ENCODE data around the gene MAT2A.

The MAT2A gene

DNA sequence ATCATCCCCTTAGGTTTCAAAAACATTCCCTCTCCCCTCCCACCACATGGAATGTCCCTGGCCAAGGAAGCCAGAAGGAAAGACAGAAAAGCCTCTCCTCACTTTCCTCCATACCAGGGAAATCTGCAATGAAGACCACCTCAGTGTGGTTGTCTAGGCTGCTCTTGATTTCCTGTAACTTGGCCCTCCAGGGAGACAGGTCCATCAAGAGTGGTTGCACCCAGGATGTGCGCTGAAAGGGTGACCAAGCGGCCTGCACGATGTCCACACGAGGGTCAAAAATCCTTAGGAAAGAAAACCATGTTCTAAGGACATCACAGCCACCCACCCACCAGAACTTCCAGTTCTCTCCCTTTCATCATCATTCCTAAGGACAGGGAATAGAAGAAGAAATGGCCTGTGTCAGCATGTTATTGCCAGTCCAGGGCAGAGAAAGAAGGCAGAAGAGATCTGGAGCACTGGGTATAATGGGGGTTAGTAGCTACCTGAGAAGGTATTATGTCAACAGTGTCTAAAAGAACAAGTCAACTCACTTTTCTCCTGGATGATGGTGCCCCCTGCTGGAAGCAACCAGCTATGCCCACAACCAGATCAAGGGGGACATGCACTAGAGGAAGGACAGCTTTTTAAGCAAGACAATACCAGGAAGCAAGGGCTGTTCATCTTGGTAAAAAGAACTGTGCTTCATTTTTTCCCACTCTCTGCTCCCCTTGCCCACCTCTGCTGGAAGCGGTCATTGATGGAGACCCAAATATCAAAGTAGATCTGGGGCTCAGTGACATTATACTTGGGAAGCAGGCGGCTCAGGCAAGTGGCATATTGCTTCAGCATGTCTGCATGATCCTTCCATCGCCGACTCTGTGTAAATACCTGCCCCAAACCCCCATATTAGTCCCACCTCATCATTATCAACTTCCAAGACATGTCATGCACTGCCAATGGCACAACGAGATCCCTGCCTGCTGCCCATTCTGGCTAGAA lies 13.0 kb downstream of the MAT2A start:
- H3K27ac ChIP-seq: peak overlapping the region; percentile 20; the same call in 1 of the 2 replicates
- TF ChIP-seq, protein P1, sequence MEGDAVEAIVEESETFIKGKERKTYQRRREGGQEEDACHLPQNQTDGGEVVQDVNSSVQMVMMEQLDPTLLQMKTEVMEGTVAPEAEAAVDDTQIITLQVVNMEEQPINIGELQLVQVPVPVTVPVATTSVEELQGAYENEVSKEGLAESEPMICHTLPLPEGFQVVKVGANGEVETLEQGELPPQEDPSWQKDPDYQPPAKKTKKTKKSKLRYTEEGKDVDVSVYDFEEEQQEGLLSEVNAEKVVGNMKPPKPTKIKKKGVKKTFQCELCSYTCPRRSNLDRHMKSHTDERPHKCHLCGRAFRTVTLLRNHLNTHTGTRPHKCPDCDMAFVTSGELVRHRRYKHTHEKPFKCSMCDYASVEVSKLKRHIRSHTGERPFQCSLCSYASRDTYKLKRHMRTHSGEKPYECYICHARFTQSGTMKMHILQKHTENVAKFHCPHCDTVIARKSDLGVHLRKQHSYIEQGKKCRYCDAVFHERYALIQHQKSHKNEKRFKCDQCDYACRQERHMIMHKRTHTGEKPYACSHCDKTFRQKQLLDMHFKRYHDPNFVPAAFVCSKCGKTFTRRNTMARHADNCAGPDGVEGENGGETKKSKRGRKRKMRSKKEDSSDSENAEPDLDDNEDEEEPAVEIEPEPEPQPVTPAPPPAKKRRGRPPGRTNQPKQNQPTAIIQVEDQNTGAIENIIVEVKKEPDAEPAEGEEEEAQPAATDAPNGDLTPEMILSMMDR (conservative IDR thresholded peaks at IDR 0.05): peak; percentile 87

- no peak overlapping the region for H3K27ac ChIP-seq
- TF ChIP-seq, protein P1 (conservative IDR thresholded peaks at IDR 0.05): no peak
These were observed 14.2 kb downstream of the MAT2A start for GRCh38 chr2:85553184-85553583.

GRCh38 chr2:85554980-85555612 lies 16.1 kb downstream of the MAT2A start:
- TF ChIP-seq, protein P1 (conservative IDR thresholded peaks at IDR 0.05): no peak
- no peak overlapping the region for H3K27ac ChIP-seq

- H3K27ac ChIP-seq: no peak overlapping the region
- TF ChIP-seq, protein P1 (conservative IDR thresholded peaks at IDR 0.05): no peak
These were observed 18.2 kb downstream of the MAT2A start for GRCh38 chr2:85557130-85557529.

GRCh38 chr2:85558160-85558559 lies 19.2 kb downstream of the MAT2A start:
- TF ChIP-seq, protein P1 (conservative IDR thresholded peaks at IDR 0.05): no peak
- H3K27ac ChIP-seq: no peak overlapping the region

- H3K27ac ChIP-seq: peak overlapping the region; percentile 79; the same call in 1 of the 2 replicates
These were observed 21.4 kb downstream of the MAT2A start for GRCh38 chr2:85560403-85560726.

GRCh38 chr2:85560812-85561279 lies 21.9 kb downstream of the MAT2A start:
- H3K27ac ChIP-seq: peak overlapping the region; percentile 79
- TF ChIP-seq, protein P1 (conservative IDR thresholded peaks at IDR 0.05): no peak

All from VCaP (cell line).